OCI-LY7 (cell line): ENCODE data around the gene PDAP1. TPM values are rescaled to one million over a fixed set of nuclear protein-coding genes. Genes with fewer than 3 reads are reported as not detected.
A peak's percentile ranks its signal among the peaks of the same experiment; 100 is the strongest.

Source experiments
- BruUV-seq: library from RNA; stranded (reverse); fragments of 400-500 nt; replicated peaks from 2 replicates; lab custom pipeline; 2021; lab: Mats Ljungman, UMichigan
- CTCF ChIA-PET: fragments of 300-600 bp; sonication (Branson Sonifier 250); formaldehyde crosslinking; loops from one replicate; lab custom pipeline; 2022; ENCODE audit warnings: antibody characterized with exemption; ENCODE audit not compliant: unreplicated experiment; lab: Charles Lee
- POLR2A ChIA-PET: fragments of 300-600 bp; sonication (Branson Sonifier 250); formaldehyde crosslinking; loops from one replicate; lab custom pipeline; 2022; ENCODE audit warnings: antibody characterized with exemption; lab: Charles Lee
- DNase-seq: peaks from one replicate; pipeline ENCODE4 v3.0.0-alpha.2; 2015; ENCODE audit warnings: low spot score
- H2AFZ ChIP-seq: fragments of 200-600 bp; sonication (generic), shearing (Covaris generic); 2 replicates; pipeline ENCODE4 v1.6.1; 2014; ENCODE audit warnings: mild to moderate bottlenecking, antibody characterized with exemption, low read length, moderate library complexity
- H3K27ac ChIP-seq: fragments of 200-600 bp; sonication (generic); 2 replicates; pipeline ENCODE4 v1.5.1; 2014; ENCODE audit warnings: mixed run types, low read depth, mild to moderate bottlenecking, moderate library complexity, low read length, inconsistent platforms; ENCODE audit not compliant: poor library complexity, severe bottlenecking
- H3K36me3 ChIP-seq: fragments of 200-600 bp; sonication (generic); 2 replicates; pipeline ENCODE4 v1.6.1; 2014; ENCODE audit warnings: mild to moderate bottlenecking, antibody characterized with exemption, low read length, moderate library complexity, mixed read lengths; ENCODE audit not compliant: insufficient read depth
- H3K4me1 ChIP-seq: fragments of 200-600 bp; sonication (generic); 2 replicates; pipeline ENCODE4 v1.5.1; 2014; ENCODE audit warnings: mild to moderate bottlenecking, low read length; ENCODE audit not compliant: insufficient read depth, poor library complexity, severe bottlenecking
- H3K4me2 ChIP-seq: fragments of 200-600 bp; sonication (generic); 2 replicates; pipeline ENCODE4 v1.6.1; 2014; ENCODE audit warnings: mild to moderate bottlenecking, low read length
- H3K4me3 ChIP-seq: fragments of 200-600 bp; sonication (generic); 2 replicates; pipeline ENCODE4 v1.5.1; 2014; ENCODE audit warnings: mild to moderate bottlenecking, low read depth, low read length; ENCODE audit not compliant: poor library complexity, severe bottlenecking
- H3K79me2 ChIP-seq: fragments of 200-600 bp; sonication (generic); 2 replicates; pipeline ENCODE4 v1.6.1; 2016; ENCODE audit warnings: low read depth, mild to moderate bottlenecking, low read length, moderate library complexity, mixed read lengths; ENCODE audit not compliant: insufficient read depth
- H3K9me2 ChIP-seq: fragments of 200-600 bp; sonication (generic); 2 replicates; pipeline ENCODE4 v1.6.1; 2016; ENCODE audit warnings: mild to moderate bottlenecking, low read length, mixed read lengths; ENCODE audit not compliant: insufficient read depth
- H3K9me3 ChIP-seq: fragments of 200-600 bp; sonication (generic); 2 replicates; pipeline ENCODE4 v1.6.1; 2014; ENCODE audit warnings: mild to moderate bottlenecking, mixed run types, low read length, mixed read lengths
- H4K20me1 ChIP-seq: fragments of 200-600 bp; sonication (generic); 2 replicates; pipeline ENCODE4 v1.6.1; 2014; ENCODE audit warnings: mild to moderate bottlenecking, antibody characterized with exemption, low read length, moderate library complexity, mixed read lengths; ENCODE audit not compliant: insufficient read depth
- EZH2phosphoT487 ChIP-seq: fragments of 200-600 bp; sonication (generic); IDR thresholded peaks from 2 replicates; pipeline ENCODE4 v1.6.1; 2018; ENCODE audit warnings: low read depth, borderline replicate concordance, mild to moderate bottlenecking, mixed run types, antibody characterized with exemption, low read length, moderate library complexity, mixed read lengths
- intact Hi-C: fragments of 100-400 bp; cut with micrococcal nuclease; formaldehyde crosslinking; loops from one replicate; pipeline ENCODE4 v1.10.0; 2022; ENCODE audit not compliant: unreplicated experiment
- total RNA-seq, 2 experiments: library from RNA; depleted of rRNA in 1 of 2; stranded (reverse); fragments of >200 nt in 1 of 2; shearing (Covaris generic) in 1 of 2; gene quantifications; 2 replicates each; pipeline ENCODE4 v1.2.3, GENCODE V29; 2014 to 2022
- TF ChIP-seq, protein P1 (sequence below): fragments of 200-600 bp; sonication (generic); conservative IDR thresholded peaks from 2 replicates; pipeline ENCODE4 v1.5.1; 2014; ENCODE audit warnings: mild to moderate bottlenecking, antibody characterized with exemption, low read length, moderate library complexity, mixed read lengths

The PDAP1 gene
- total RNA-seq, 2 experiments from 2014 or later: 33.7 to 135 TPM

DNA sequence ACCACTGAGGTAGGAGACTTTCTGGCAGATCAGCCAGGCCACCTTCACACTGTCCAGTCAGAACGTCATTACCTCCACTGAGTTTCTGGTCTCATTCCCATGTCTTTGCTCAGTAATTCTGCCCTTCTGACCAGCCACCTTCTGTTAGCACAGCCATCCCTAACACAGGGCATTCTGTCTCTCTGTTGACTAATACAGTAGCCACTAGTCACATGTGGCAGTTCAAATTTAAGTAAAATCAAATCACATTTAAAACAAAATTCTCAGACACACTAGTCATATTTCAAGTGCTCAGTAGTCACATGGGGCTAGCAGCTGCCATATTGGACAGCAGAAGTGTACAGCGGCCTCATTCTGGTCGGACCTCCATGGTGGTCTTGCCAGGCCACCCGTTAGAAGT, 37.7 kb upstream of the PDAP1 start:
- H3K36me3 ChIP-seq: peaks cover 90% of the 10 kb centered on the region
- H3K4me2 ChIP-seq: no peak overlapping the region
- no peaks in the 10 kb centered on the region for H3K9me2 ChIP-seq
- TF ChIP-seq, protein P1, sequence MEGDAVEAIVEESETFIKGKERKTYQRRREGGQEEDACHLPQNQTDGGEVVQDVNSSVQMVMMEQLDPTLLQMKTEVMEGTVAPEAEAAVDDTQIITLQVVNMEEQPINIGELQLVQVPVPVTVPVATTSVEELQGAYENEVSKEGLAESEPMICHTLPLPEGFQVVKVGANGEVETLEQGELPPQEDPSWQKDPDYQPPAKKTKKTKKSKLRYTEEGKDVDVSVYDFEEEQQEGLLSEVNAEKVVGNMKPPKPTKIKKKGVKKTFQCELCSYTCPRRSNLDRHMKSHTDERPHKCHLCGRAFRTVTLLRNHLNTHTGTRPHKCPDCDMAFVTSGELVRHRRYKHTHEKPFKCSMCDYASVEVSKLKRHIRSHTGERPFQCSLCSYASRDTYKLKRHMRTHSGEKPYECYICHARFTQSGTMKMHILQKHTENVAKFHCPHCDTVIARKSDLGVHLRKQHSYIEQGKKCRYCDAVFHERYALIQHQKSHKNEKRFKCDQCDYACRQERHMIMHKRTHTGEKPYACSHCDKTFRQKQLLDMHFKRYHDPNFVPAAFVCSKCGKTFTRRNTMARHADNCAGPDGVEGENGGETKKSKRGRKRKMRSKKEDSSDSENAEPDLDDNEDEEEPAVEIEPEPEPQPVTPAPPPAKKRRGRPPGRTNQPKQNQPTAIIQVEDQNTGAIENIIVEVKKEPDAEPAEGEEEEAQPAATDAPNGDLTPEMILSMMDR: no peak
- TF ChIP-seq EZH2phosphoT487: no peak
- H3K4me3 ChIP-seq: no peak overlapping the region
- H3K27ac ChIP-seq: no peak overlapping the region
- no peaks in the 10 kb centered on the region for H3K79me2 ChIP-seq
- ChIA-PET POLR2A (no interaction called here), CTCF (no interaction called here)
- H3K9me3 ChIP-seq: no peaks in the 10 kb centered on the region
- intact Hi-C loops: no loop called here
- no peak for DNase-seq
- no peaks in the 10 kb centered on the region; the same call in 1 of the 2 replicates for H4K20me1 ChIP-seq
- BruUV-seq: no TSS peak
- H2AFZ ChIP-seq: no peak overlapping the region
- no peaks in the 10 kb centered on the region for H3K4me1 ChIP-seq

DNA sequence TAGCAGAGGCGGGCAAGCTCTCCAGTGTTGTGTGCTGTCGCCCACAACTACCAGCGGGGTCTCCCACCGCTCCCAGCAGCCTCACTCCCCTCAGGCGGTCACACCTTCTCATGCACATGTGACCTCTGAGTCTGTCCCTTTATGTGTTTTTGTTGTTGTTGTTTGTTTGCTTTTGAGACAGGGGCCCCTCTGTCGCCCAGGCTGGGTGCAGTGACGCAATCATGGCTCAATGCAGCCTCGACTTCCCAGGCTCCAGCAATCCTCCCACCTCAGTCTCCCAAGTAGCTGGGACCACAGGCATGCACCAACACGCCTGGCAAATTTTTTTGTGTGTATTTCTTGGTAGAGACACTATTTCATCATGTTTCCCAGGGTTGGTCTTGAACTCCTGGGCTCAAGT, 31.8 kb upstream of the PDAP1 start:
- POLR2A ChIA-PET: no interaction called here
- intact Hi-C loops: no loop called here
- peak overlapping the region; percentile 93 for H3K4me2 ChIP-seq

More for the DNA sequence above, 31.8 kb upstream of the PDAP1 start:
- Histone ChIP-seq H2AFZ (no peak overlapping the region), H3K79me2 (peaks cover 37% of the 10 kb centered on the region), H3K9me3 (no peaks in the 10 kb centered on the region), H3K36me3 (peaks cover 34% of the 10 kb centered on the region), H3K4me1 (peaks cover 18% of the 10 kb centered on the region), H3K27ac (no peak overlapping the region), H3K9me2 (no peaks in the 10 kb centered on the region), H4K20me1 (peaks cover 11% of the 10 kb centered on the region), H3K4me3 (peak overlapping the region; percentile 86)
- CTCF ChIA-PET: no interaction called here
- DNase-seq: no peak
- TF ChIP-seq, protein P1: no peak
- TF ChIP-seq EZH2phosphoT487: no peak
- BruUV-seq: no TSS peak
